Right lung (tissue), 5 donors: ENCODE data around the gene ASXL3. TPM values are rescaled to one million over a fixed set of nuclear protein-coding genes. Genes with fewer than 3 reads are reported as not detected.
A peak's percentile ranks its signal among the peaks of the same experiment; 100 is the strongest.

Experiments
- DNase-seq, 2 donors: peaks; one replicate each; pipeline ENCODE4 v3.0.0-alpha.2; 2013
- polyA plus RNA-seq, 5 donors: library from polyadenylated mRNA; unstranded; fragments of 120-200 nt; gene quantifications; one replicate each; pipeline versions ENCODE4 v1.2.1 to v1.2.3, GENCODE V29; 2013; ENCODE audit warnings: inconsistent platforms in 1 of 5, low replicate concordance in 1 of 5; ENCODE audit not compliant: insufficient read length in 5 of 5, insufficient read depth in 1 of 5

Gene ASXL3
- polyA plus RNA-seq, 5 donors: 5.6 to 11.7 (median 10.1) TPM

DNA sequence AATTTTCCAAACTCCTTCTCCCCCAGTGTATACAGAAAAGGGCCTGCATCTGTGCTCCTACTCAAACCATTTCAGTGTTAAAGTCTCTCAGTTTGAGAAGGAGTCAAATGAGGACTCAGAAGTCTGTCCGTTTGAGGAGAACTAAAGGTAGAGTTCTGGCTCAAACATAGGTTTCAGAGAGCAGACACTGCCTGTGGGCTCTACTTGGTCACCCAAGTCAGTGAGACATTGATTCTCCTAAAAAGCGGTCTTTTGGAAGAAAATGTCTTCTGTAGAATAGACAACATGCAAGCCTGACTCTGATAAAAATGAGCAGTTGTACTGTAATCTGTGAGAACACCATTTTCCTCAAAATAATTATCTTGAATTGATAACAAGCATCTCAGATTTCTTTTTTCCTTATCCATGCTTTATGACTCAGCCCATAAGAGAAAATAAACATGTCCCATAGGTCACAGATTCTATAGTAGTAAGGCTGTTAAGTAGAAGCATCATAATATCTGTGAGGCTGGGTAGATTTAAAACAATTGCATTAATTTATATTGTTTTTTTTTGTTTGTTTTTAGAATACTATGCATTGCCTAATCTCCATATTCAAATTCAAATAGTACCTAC, 82.8 kb downstream of the ASXL3 start:
- no peak for DNase-seq

GRCh38 chr18:33664241-33664874, 86.3 kb downstream of the ASXL3 start:
- DNase-seq: peak in 1 of 2 donors; percentile 23

DNA sequence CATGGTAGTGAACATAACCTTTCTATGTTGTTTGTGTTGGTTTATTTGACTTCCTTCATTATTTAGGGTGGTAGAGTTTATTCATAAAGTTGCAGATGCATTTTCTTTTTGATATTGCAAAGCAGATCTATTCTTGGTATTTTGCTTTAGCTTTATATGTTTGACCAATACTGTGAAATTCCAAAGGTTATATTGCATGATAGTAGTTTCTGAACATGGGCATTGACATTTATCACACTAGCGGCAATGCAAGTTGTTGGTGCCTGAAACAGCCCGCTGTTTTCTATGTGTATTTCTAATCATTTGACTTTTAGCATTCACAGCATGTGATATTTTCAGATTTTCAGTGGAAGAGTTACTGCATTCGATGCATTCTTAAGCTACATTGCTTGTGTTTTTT, 87.2 kb downstream of the ASXL3 start:
- no peak for DNase-seq

GRCh38 chr18:33665641-33666040, 87.6 kb downstream of the ASXL3 start:
- DNase-seq: peak in 1 of 2 donors; percentile 20

DNA sequence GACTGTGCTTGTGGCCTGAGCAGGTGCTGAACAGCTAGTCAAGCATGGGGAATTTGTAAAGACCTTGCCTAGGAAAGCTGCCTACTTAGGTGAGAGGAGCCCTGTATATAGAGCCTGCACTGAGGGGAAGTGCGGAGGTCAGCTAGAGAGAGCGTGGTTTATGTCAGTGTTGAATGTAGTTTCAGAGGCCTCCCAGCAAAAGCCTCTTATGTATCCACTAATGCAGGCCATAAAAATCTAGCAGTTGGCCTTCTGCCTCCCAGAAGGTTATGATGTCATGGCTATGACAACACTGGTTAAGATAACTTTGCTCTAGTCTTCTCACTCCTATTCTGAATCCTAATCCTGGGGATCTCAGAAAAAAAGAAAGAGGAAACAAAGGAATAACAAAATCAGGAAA, 88.9 kb downstream of the ASXL3 start:
- no peak for DNase-seq

DNA sequence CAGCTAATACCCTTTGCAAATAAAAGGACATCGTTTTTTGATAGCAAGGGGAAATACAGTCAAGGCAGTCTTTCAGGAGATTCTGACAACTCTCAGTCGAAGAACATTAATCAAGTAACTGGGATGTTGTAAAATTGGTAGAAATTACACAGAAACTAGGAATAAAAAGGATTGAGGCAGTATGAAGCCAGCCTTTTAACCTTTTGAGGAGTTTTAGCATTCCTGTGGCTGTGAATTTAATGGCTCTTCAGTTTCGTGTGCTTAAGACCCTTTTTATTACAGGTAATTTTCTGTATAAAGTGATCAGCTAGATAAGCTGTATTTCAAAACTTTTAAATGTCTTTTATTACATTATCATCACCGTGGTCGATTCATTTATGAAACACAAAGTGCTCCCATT, 91.6 kb downstream of the ASXL3 start:
- DNase-seq: no peak

DNA sequence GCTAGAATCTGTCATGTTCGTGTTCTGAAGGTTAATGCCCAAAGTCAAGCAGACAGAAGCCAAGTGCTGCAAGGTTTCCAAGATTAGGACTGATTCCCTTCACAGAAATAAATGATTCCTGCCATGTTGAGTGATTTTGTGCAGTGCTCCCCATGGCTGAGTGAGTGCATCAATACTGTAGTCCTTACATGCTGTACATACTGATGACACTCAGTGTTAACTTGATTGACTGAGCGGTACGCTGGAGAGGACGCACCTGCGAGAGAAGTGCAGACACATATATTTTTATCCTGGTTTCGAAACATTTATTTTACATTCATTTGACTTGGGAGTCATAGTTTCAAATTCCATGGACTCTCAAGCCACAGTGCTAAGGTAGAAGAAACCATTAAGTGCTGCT, 92.0 kb downstream of the ASXL3 start:
- DNase-seq: no peak

GRCh38 chr18:33673689-33674088, 95.7 kb downstream of the ASXL3 start:
- no peak for DNase-seq

DNA sequence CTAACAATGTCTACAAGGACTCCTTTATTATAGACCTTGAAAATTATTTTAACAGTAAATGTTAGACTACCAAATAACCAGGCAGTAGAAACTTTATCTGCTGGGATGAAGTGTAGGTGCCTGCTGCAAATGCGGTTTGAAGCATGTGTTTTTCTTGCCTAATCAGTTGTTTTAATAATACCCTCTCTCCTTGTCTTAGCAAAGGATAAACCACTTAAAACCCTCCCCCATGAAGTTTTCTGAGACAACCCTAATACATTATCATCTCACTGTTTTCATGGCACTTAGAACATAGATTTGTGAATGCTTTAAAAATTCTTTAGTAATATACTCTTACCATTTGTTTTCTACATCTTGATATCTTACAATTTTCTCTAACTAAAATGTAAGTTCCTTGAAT, 98.6 kb downstream of the ASXL3 start:
- no peak for DNase-seq

- DNase-seq: no peak
Measured at GRCh38 chr18:33677891-33678290, 99.9 kb downstream of the ASXL3 start.

- no peak for DNase-seq
Measured at GRCh38 chr18:33682436-33682835, 104.4 kb downstream of the ASXL3 start.

GRCh38 chr18:33694593-33694992, 116.6 kb downstream of the ASXL3 start:
- no peak for DNase-seq

DNA sequence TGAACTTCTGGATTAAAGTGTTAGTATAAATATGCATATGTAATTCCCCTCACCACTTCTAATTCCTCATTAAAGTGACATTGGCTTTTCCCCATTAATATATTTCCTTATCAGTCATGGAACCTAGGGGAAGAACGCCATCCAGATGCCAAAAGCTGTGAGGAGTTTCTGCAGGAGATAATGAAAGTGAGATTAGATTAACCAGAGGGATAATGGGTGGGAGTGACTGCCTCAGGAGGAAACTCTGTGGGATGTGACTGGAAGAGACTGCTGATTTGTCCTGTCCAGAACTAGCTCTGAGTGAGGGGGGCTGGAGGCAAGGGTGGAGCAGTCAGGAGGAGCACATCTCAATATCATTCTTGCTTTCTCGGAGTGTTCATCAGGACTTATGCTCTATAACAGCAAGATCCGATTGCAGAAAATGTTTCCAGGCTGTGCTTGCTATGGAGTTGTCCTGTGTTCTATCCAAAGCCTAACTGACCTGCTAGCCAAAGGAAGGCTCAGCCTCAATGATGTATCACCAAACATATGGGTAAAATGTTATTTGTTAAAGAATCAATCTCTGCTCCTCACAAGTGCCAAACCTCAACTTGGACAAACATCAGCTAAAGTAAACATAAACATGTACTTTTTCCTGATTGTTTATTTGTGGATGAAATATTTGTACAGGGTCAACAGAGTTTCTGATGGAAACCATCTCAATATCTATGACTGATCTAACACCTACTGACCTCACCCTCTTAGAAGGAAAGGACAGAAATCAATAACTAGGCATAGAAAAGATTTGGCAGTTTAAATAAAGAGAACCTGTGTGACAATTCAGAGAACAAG, 118.5 kb downstream of the ASXL3 start:
- no peak for DNase-seq

- DNase-seq: no peak
Measured at GRCh38 chr18:33697498-33697897, 119.5 kb downstream of the ASXL3 start.

DNA sequence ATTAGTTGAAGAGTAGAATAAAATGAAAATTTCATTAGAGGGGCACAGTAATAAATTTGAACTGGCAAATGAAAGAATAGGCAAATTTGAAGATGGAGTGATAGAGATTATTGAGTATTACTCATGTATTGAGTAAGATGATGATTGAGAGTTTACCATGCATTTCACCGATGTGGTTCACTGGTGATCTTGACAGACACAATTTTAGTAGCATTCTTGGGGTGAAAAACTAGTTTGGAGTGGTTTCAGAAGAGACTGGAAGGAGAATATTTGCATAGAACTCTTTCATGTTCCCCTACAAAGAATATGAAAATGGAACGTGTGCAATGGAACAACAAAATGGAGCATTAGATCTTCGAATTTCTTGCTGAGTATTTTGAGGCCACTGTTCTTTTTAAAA, 121.4 kb downstream of the ASXL3 start:
- DNase-seq: no peak

- DNase-seq: no peak
Measured at GRCh38 chr18:33700513-33700976, 122.5 kb downstream of the ASXL3 start.

DNA sequence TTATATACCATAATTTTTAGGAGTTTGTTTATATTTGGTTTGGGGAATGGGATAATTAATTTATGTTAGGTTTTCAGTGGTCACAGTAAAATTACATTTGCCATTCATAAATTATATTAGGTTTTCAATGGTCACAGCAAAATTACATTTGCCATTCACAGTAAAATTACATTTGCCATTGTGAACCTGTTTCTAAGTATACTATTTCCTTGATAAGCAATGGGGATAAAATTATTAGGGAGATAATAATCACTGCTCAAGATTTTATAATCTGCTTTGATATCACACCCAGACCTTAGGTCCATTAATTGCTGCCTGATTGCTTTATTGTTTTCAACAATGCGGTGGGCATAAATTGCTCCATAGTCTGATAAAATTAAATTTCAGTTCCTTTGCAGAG, 124.6 kb downstream of the ASXL3 start:
- no peak for DNase-seq

DNA sequence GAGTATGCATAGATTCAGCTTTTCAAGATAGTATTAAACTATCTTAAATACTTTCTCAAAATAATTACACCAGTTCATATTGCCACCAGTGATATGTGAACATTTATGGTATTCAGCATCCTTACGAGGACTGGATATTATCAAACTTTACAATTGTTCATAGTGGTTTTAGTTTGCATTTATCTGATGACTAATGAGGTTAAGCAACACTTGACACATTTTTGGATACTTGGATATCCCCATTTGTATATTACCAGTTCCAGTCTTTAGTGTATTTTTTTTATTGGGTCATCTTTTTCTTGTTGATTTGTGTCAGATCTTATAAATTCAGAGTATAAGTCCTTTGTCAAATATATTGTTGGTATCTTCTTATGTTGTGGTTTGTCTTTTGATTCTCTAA, 128.4 kb downstream of the ASXL3 start:
- no peak for DNase-seq

DNA sequence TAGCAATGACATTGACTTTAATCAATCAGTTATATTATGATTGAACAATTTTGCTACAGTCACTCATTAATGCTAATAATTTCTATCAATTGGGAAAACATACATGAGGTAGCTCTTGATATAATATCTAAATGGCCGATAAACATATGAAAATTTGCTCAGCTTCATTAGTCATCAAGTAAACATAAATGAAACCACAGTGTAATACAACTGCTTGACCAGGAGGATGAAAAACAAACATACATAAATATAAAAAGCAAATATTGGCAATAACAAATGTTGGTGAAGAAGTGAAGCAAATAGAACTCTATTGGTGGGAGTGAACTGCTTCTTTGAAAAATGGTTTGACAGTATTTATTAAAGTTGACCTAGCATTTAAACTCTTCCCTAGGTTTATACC, 130.9 kb downstream of the ASXL3 start:
- DNase-seq: no peak

GRCh38 chr18:33710269-33710668, 132.2 kb downstream of the ASXL3 start:
- DNase-seq: no peak

DNA sequence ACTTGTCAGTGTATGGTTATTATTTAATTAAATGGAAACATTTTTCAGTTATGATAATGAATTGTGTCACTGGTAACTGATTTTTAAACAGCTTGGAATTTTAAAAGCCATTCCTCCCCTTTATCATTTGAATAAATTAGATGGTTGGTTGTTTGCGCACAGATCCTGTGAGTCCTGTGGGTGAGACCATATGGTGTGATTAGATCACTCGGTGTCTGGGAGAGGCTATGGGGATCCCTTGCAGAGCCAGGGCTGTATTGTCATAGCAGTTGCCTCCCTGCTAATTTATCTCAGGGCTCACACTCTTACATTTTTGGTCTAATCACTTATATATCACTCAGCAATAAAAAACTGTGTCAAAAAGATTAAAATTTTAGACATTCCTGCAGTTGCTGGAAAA, 133.5 kb downstream of the ASXL3 start:
- no peak for DNase-seq

GRCh38 chr18:33712719-33713118, 134.7 kb downstream of the ASXL3 start:
- DNase-seq: no peak

DNA sequence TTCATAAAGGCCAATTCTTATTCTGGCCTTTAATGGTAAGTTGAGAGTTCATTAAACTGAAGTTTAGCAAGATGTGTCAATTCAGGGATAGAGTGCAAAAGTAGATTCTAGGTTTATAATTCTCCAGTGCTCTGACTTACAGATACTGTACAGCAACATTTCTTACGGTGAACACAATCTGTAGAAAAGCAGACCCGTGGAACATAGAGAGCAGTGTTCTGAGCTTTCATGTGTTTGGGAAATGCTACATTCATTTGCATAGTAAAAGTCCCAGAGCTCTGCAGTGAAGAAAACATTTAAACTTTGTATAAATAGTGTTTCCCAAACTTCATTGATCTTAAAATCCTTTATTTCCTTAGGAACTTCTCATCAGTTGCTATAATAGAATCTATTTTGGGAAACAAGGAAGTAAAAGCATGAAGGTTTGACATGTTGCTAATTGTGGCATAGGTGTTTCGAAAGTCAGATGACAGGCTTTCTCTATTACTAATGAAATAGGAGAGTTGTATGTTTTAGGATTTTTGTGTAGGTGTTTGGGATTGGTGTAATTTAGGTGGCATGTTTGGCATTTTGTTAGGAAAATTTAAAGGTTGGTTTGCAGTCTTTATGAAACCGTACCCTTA, 138.2 kb downstream of the ASXL3 start:
- no peak for DNase-seq
